PFSK-1 (cell line): ENCODE data around the gene HERC5.

Experiments used
- FOXP2 ChIP-seq: optimal IDR thresholded peaks from 2 replicates; pipeline ENCODE3; 2011; ENCODE audit warnings: borderline replicate concordance, control low read depth, inconsistent platforms; ENCODE audit not compliant: insufficient read depth; ENCODE audit errors: extremely low read length, extremely low read depth
- POLR2AphosphoS5 ChIP-seq: IDR thresholded peaks from 2 replicates; pipeline ENCODE4 v1.6.1; 2012; ENCODE audit warnings: low read depth, mild to moderate bottlenecking, control low read depth, low read length, moderate library complexity
- REST ChIP-seq, 2 experiments: IDR thresholded peaks; 2 replicates each; pipeline versions ENCODE4 v1.6.1 to v1.8.0; 2011 to 2012; ENCODE audit warnings: low read depth in 2 of 2, low read length in 2 of 2, control low read depth in 1 of 2, inconsistent platforms in 1 of 2, mild to moderate bottlenecking in 1 of 2, moderate library complexity in 1 of 2; ENCODE audit not compliant: insufficient read depth in 1 of 2
- SIN3A ChIP-seq: IDR thresholded peaks from 2 replicates; pipeline ENCODE4 v1.6.1; 2012; ENCODE audit warnings: mild to moderate bottlenecking, low read length, moderate library complexity, borderline replicate concordance; ENCODE audit not compliant: insufficient read depth
- TAF1 ChIP-seq: IDR thresholded peaks from 2 replicates; pipeline ENCODE4 v1.6.1; 2012; ENCODE audit warnings: low read length, control low read depth, borderline replicate concordance; ENCODE audit not compliant: insufficient read depth

HERC5 gene

GRCh38 chr4:88422403-88422802 is 34.5 kb upstream of the HERC5 start:
- no peak for TF ChIP-seq SIN3A
- no peak for TF ChIP-seq FOXP2
- TF ChIP-seq TAF1, result no peak

GRCh38 chr4:88429401-88429800 is 27.5 kb upstream of the HERC5 start:
- TF ChIP-seq TAF1 (no peak), REST (IDR thresholded peaks at IDR 0.05; ENCODE audit: insufficient read depth in 1 of 2, low read depth in 2 of 2, low read length in 2 of 2) (no peak), FOXP2 (no peak), SIN3A (no peak), POLR2AphosphoS5 (no peak)

GRCh38 chr4:88435987-88436693 is 20.8 kb upstream of the HERC5 start:
- TF ChIP-seq REST (IDR thresholded peaks at IDR 0.05; ENCODE audit: insufficient read depth in 1 of 2, low read depth in 2 of 2, low read length in 2 of 2), result no peak
- no peak for TF ChIP-seq POLR2AphosphoS5
- TF ChIP-seq SIN3A, result no peak
- TF ChIP-seq TAF1, result no peak
- no peak for TF ChIP-seq FOXP2

GRCh38 chr4:88439161-88439760 is 17.7 kb upstream of the HERC5 start:
- no peak for TF ChIP-seq FOXP2
- no peak for TF ChIP-seq TAF1

GRCh38 chr4:88440146-88440545 is 16.8 kb upstream of the HERC5 start:
- no peak for TF ChIP-seq REST (IDR thresholded peaks at IDR 0.05; ENCODE audit: insufficient read depth in 1 of 2, low read depth in 2 of 2, low read length in 2 of 2)
- no peak for TF ChIP-seq SIN3A
- TF ChIP-seq TAF1, result no peak
- no peak for TF ChIP-seq POLR2AphosphoS5
- no peak for TF ChIP-seq FOXP2

- TF ChIP-seq FOXP2, result no peak
- TF ChIP-seq POLR2AphosphoS5, result no peak
- TF ChIP-seq SIN3A, result no peak
- TF ChIP-seq REST (IDR thresholded peaks at IDR 0.05; ENCODE audit: insufficient read depth in 1 of 2, low read depth in 2 of 2, low read length in 2 of 2), result no peak
- no peak for TF ChIP-seq TAF1
Measured at GRCh38 chr4:88441696-88442095, 15.2 kb upstream of the HERC5 start.
